Keratinocyte (primary cell): ENCODE results near the gene KRTAP4-9. TPM values are rescaled to one million over a fixed set of nuclear protein-coding genes. Genes with fewer than 3 reads are reported as not detected.
"Not testable (repeated sequence)": the region's sequence is repeated elsewhere in the genome, so short reads cannot be mapped to it uniquely, and the experiment has no call there.

Source experiments
- DNase-seq: peaks from one replicate; pipeline ENCODE4 v3.0.0-alpha.2; 2011; ENCODE audit warnings: low read depth, missing footprints, low spot score
- FAIRE-seq: peaks from 2 replicates; lab custom pipeline; 2011; peaks lifted over from hg19 to GRCh38; lab: Jason Lieb, UNC
- H2AFZ ChIP-seq: 2 replicates; pipeline ENCODE4 v1.6.0; 2012; ENCODE audit warnings: low read length, control low read depth, inconsistent platforms; ENCODE audit not compliant: control insufficient read depth
- H3K27ac ChIP-seq: 2 replicates; pipeline ENCODE4 v1.5.1; 2011; ENCODE audit warnings: low read length; ENCODE audit not compliant: control insufficient read depth, insufficient read depth
- H3K27me3 ChIP-seq: 3 replicates; pipeline ENCODE4 v1.6.0; 2011; ENCODE audit warnings: low read length; ENCODE audit not compliant: control insufficient read depth, insufficient read depth; ENCODE audit errors: extremely low read depth
- H3K36me3 ChIP-seq, 2 experiments: 2 replicates in 1 of 2; 3 replicates in 1 of 2; pipeline ENCODE4 v1.5.1; 2011; ENCODE audit warnings: low read length in 2 of 2, mild to moderate bottlenecking in 1 of 2; ENCODE audit not compliant: control insufficient read depth in 2 of 2, insufficient read depth in 2 of 2; ENCODE audit errors: extremely low read depth in 1 of 2
- H3K4me1 ChIP-seq: 3 replicates; pipeline ENCODE4 v1.5.1; 2011; ENCODE audit warnings: low read length; ENCODE audit not compliant: control insufficient read depth, insufficient read depth; ENCODE audit errors: extremely low read depth
- H3K4me2 ChIP-seq: 3 replicates; pipeline ENCODE4 v1.6.0; 2011; ENCODE audit warnings: low read depth, low read length; ENCODE audit not compliant: control insufficient read depth, insufficient read depth; ENCODE audit errors: extremely low read depth
- H3K4me3 ChIP-seq, 3 experiments: fragments of 200-600 bp in 1 of 3; sonication (generic) in 1 of 3; 2 replicates in 2 of 3; 3 replicates in 1 of 3; pipeline ENCODE4 v1.5.1; 2011 to 2016; ENCODE audit warnings: low read length in 3 of 3, mild to moderate bottlenecking in 3 of 3, control low read depth in 2 of 3, inconsistent platforms in 1 of 3, low read depth in 1 of 3, mixed read lengths in 1 of 3, mixed run types in 1 of 3, moderate library complexity in 1 of 3; ENCODE audit not compliant: control insufficient read depth in 2 of 3, insufficient read depth in 2 of 3; ENCODE audit errors: extremely low read depth in 1 of 3
- H3K79me2 ChIP-seq: 2 replicates; pipeline ENCODE4 v1.6.0; 2012; ENCODE audit warnings: low read length; ENCODE audit not compliant: control insufficient read depth, insufficient read depth
- H3K9ac ChIP-seq: 3 replicates; pipeline ENCODE4 v1.6.0; 2011; ENCODE audit warnings: low read length; ENCODE audit not compliant: control insufficient read depth, insufficient read depth; ENCODE audit errors: extremely low read depth
- H3K9me1 ChIP-seq: 3 replicates; pipeline ENCODE4 v1.6.0; 2011; ENCODE audit warnings: low read length; ENCODE audit not compliant: control insufficient read depth, insufficient read depth; ENCODE audit errors: extremely low read depth
- H3K9me3 ChIP-seq: 2 replicates; pipeline ENCODE4 v1.5.1; 2012; ENCODE audit warnings: low read depth, low read length; ENCODE audit not compliant: control insufficient read depth
- H4K20me1 ChIP-seq: 3 replicates; pipeline ENCODE4 v1.6.0; 2011; ENCODE audit warnings: low read length; ENCODE audit not compliant: control insufficient read depth, insufficient read depth; ENCODE audit errors: extremely low read depth
- CTCF ChIP-seq, 3 experiments: IDR thresholded peaks in 1 of 3; conservative IDR thresholded peaks in 1 of 3; optimal IDR thresholded peaks in 1 of 3; 2 replicates in 2 of 3; 3 replicates in 1 of 3; pipeline versions ENCODE3 to v1.5.1; 2011; ENCODE audit warnings: low read length in 3 of 3, mild to moderate bottlenecking in 3 of 3, moderate library complexity in 2 of 3, control low read depth in 1 of 3, inconsistent platforms in 1 of 3; ENCODE audit not compliant: insufficient read depth in 2 of 3; ENCODE audit errors: extremely low read depth in 1 of 3
- EZH2 ChIP-seq: IDR thresholded peaks from one replicate; pipeline ENCODE4 v1.6.1; 2012; ENCODE audit warnings: inconsistent platforms, mild to moderate bottlenecking, low read length, moderate library complexity
- dilution Hi-C: fragments of 300-500 bp; cut with MboI; formaldehyde crosslinking; loops from one replicate; pipeline ENCODE4 v1.7.0; 2020; ENCODE audit warnings: low sequenced_read_pairs; ENCODE audit not compliant: extremely low pct_ligation_motif_present
- polyA plus RNA-seq, 5 experiments: library from polyadenylated mRNA; depleted of rRNA in 3 of 5; stranded (reverse) in 3 of 5; stranded (forward) in 1 of 5; unstranded in 1 of 5; fragments of >200 nt; gene quantifications; 1 replicate in 1 of 5; 2 replicates in 3 of 5; 3 replicates in 1 of 5; pipeline versions ENCODE4 v1.2.1 to v1.2.3, GENCODE V29; 2011 to 2012; ENCODE audit warnings: missing spikeins in 2 of 5, low read depth in 1 of 5, low replicate concordance in 1 of 5

Gene KRTAP4-9
- polyA plus RNA-seq, 1 donor (not counting 4 experiments of a cell fraction or from before 2014, with no cell fraction given) = not detected

GRCh38 chr17:41111151-41111885 lies 6.1 kb downstream of the KRTAP4-9 start:
- H3K79me2 ChIP-seq = no peaks in the 10 kb centered on the region
- H3K4me3 ChIP-seq = no peak overlapping the region
- no peaks in the 10 kb centered on the region for H3K9me1 ChIP-seq
- H2AFZ ChIP-seq = no peak overlapping the region
- TF ChIP-seq EZH2 = no peak
- TF ChIP-seq CTCF (optimal IDR thresholded peaks at IDR 0.05 in 1 of 3, IDR thresholded peaks at IDR 0.05 in 1 of 3, conservative IDR thresholded peaks at IDR 0.05 in 1 of 3; ENCODE audit: extremely low read depth in 1 of 3, insufficient read depth in 2 of 3, low read length in 3 of 3) = no peak
- H3K9me3 ChIP-seq = no peaks in the 10 kb centered on the region
- peaks cover 5% of the 10 kb centered on the region for H3K4me1 ChIP-seq
- FAIRE-seq (no peak), DNase-seq (no peak)
- H3K9ac ChIP-seq = no peak overlapping the region
- dilution Hi-C loops = no loop called here
- no peaks in the 10 kb centered on the region for H3K36me3 ChIP-seq
- no peak overlapping the region for H3K4me2 ChIP-seq
- no peaks in the 10 kb centered on the region for H3K27me3 ChIP-seq
- H4K20me1 ChIP-seq = no peaks in the 10 kb centered on the region
- no peak overlapping the region for H3K27ac ChIP-seq

GRCh38 chr17:41116297-41116696 lies 11.1 kb downstream of the KRTAP4-9 start:
- Histone ChIP-seq H4K20me1 (no peaks in the 10 kb centered on the region), H3K4me2 (no peak overlapping the region), H3K4me1 (peaks cover 12% of the 10 kb centered on the region), H3K27me3 (no peaks in the 10 kb centered on the region), H3K79me2 (no peaks in the 10 kb centered on the region), H3K9me1 (no peaks in the 10 kb centered on the region), H3K9me3 (no peaks in the 10 kb centered on the region), H3K4me3 (no peak overlapping the region), H3K27ac (no peak overlapping the region), H3K9ac (no peak overlapping the region), H3K36me3 (no peaks in the 10 kb centered on the region), H2AFZ (no peak overlapping the region)
- no peak for TF ChIP-seq EZH2
- no peak for TF ChIP-seq CTCF (optimal IDR thresholded peaks at IDR 0.05 in 1 of 3, IDR thresholded peaks at IDR 0.05 in 1 of 3, conservative IDR thresholded peaks at IDR 0.05 in 1 of 3; ENCODE audit: extremely low read depth in 1 of 3, insufficient read depth in 2 of 3, low read length in 3 of 3)
- no peak for FAIRE-seq
- DNase-seq = no peak
- dilution Hi-C loops = no loop called here

- FAIRE-seq, H3K79me2 ChIP-seq, H3K9me1 ChIP-seq, H3K9me3 ChIP-seq, dilution Hi-C loops, H3K4me2 ChIP-seq, H3K27me3 ChIP-seq, H3K4me3 ChIP-seq, H3K9ac ChIP-seq, H2AFZ ChIP-seq, H3K36me3 ChIP-seq, H3K27ac ChIP-seq, DNase-seq, H4K20me1 ChIP-seq: not testable (repeated sequence)
- H3K4me1 ChIP-seq = peaks cover 14% of the 10 kb centered on the region
These were observed 12.7 kb downstream of the KRTAP4-9 start, which contains the start of gene KRTAP4-11 for GRCh38 chr17:41117846-41118386. Gene KRTAP4-11, minus strand, starts transcription at chr17:41118373. Its CDS starts 58 bp downstream, at chr17:41118315.
